Skin of body (tissue), 2 donors: ENCODE data around the gene GMIP. TPM values are rescaled to one million over a fixed set of nuclear protein-coding genes. Genes with fewer than 3 reads are reported as not detected.
"Not testable (repeated sequence)": the region's sequence is repeated elsewhere in the genome, so short reads cannot be mapped to it uniquely, and the experiment has no call there.

Source experiments
- DNase-seq: peaks from one replicate; lab custom pipeline; 2025; lab: John Stamatoyannopoulos, UW
- total RNA-seq: library from RNA; depleted of rRNA; stranded (reverse); fragments of >200 nt; gene quantifications from one replicate; pipeline ENCODE4 v1.2.3, GENCODE V29; 2014

The GMIP gene
- total RNA-seq, 1 donor from 2014 or later = 7.2 TPM

DNA sequence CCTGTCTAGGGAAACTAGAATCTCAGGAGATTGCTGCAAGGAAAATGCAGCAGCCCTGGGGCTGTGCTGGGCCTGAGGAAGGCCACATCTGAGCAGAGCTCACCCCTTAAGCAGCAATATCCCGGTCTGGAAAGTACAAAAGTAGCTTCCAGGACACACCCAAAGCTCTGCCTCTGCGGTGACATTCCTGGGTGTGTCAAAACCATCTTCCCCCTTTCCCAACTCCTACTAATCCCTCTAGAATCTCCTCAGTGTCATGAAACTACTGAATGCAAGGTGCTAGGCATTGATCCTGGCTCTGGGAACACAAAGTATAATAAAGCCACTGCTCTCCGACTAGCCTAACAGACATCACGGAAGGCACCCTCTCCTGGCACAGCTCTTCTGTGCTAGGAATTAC is 30.0 kb downstream of the GMIP start:
- no peak for DNase-seq

DNA sequence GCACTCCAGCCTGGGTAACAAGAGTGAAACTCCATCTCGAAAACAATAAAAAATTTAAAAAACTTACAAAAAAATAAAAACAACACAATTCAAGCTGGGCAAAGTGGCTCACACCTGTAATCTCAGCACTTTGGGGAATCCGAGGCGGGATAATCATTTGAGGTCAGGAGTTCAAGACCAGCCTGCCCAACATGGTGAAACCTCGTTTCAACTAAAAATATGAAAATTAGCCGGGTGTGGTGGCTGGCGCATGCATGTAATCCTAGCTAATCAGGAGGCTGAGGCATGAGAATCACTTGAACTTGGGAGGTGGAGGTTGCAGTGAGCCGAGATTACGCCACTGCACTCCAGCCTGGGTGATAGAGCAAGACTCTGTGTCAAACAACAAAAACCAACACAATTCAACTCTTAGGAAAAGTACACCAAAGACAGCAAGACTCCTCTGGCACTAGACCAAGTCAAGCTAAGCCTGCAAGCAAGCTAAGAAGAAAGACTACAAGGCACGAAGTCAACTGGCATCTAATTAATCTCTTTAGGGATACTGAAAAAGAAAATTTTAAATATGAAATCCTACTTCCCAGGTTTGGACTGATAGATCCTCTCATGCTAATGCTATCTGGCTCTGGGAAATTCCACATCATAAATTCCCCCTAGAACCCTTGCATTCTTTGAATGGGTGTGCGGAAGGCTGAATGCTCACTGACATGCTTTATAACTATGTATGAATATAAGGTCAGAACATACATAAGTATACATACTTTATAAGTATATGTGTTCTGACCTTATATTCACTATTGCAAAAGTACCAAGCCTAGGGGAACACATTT is 32.9 kb downstream of the GMIP start:
- DNase-seq = no peak

DNA sequence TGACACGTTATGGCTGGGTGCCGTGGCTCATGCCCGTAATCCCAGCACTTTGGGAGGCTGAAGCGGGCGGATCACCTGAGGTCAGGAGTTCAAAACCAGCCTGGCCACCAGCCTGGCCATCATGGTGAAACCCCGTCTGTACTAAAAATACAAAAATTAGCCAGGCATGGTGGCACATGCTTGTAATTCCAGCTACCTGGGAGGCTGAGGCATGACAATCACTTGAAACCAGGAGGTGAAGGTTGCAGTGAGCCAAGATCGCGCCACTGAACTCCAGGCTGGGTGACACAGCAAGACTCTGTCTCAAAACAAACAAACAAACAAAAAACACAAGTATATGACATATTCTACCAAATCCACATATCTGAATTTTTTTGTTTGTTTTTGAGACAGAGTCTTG is 36.8 kb downstream of the GMIP start:
- DNase-seq = not testable (repeated sequence)

DNA sequence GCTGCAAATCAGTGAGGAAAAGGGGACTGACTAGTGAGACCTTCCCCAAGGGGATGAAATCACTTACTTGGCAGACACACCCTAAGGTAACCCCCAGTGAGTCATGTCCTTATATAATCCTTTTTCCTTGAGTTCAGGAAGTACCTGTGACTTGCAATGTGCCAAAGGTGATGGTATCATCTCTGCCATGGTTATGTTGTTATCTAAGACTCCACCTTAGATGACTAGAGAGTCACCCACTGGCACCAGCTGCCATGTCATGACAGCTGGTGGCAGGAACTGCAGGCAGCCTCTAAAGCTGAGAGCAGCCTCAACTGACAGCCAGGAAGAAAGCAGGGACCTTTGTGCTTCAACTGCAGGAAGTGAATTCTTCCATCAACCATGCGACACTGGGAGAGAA is 37.4 kb downstream of the GMIP start:
- DNase-seq = no peak

DNA sequence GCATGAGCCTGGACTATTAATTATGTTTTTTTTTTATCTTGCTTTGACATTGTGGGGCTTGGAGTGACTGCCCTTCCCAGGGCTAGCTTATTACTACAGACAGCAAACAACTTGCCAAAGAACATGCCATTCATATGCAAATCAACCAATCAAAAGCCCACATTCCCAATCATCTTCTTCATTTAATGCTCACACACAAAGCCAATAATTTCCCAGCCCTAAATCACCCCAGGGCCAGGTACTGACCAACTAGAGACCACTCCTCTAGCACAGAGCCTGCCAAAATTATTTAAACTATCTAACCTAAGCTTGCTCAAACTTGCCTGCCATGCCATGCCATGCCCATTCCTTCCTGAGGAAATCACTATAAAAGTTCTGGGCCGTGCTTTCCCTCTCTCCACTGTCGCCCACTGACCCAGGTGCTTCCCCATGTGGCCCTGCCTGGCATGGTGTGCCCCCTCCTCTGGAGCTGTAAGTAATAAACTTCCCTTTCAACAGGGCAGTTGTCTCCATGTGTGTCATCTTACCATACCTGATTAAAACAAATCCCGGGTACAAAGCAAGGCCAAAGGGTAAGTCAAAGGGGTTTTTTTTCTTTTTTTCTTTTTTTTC is 40.6 kb downstream of the GMIP start:
- DNase-seq = no peak

DNA sequence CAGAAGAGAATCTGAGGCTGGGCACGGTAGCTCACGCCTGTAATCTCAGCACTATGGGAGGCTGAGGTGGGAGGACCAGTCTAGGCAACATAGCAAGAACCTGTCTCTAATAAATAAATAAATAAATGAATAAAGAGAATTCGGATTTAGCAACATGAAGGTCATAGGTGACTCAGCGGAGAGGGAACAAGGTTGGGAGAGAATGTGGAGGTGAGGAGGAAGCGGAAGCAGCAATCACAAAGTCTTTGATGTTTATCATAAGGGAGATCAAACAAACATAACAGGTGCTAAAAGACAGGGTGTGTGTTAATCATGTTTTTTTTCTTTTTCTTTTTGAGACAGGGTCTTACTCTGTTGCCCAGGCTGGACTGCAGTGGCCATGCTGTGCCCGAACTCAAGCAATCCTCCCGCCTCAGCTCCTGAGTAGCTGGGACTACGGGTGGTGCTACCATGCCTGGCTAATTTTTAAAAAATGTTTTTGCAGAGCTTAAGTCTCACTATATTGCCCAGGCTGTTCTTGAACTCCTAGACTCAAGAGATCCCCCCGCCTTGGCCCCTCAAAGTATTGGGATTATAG is 41.2 kb downstream of the GMIP start:
- no peak for DNase-seq

DNA sequence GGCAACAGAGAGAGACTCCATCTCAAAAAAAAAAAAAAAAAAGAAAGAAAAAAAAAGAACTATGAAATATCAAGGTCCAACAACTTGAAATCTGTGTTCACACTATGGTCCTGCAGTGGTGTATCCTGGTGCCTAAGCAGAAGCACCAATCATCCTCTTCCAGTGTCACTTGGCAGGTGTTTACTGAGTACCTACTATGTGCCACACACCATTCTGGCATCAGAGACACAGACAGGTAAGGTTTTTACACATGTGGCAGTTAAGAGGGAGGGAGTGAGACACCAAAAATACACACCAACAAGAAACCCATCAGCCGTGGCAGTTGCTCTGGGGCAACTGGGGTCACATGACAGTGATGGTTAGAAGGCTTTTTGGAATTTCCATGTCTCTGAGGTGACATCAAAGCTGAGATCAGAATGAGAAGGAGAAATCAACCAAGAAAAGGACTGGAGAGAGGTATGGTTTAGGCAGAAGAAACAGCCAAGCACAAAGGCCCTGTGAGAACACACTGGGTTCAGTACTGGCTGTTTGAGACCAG is 42.6 kb downstream of the GMIP start:
- DNase-seq = no peak

DNA sequence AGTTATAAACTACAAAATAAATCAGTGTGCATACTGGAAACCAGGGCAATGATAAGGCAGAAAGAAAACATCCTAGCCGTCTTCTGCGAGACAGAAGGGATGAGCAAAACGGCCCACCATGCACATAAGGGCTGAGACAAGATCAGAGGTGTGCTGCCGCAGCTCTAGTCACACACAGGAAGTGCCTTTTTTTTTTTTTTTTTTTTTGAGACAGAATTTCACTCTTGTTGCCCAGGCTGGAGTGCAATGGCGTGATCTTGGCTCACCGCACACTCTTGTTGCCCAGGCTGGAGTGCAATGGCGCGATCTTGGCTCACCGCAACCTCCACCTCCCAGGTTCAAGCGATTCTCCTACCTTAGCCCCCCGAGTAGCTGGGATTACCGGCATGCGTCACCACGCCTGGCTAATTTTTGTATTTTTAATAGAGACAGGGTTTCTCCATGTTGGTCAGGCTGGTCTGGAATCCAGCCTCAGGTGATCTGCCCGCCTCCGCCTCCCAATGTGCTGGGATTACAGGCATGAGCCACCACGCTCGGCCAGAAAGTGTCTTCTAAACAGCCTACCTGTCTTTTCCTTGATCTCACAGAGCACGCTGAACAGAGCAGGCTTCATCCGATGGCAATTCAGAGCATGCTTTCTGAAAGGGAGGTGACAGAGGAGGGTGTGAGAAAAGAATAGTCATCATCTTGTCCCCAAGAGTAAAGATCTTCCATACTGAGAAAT is 44.6 kb downstream of the GMIP start:
- DNase-seq = not testable (repeated sequence)

DNA sequence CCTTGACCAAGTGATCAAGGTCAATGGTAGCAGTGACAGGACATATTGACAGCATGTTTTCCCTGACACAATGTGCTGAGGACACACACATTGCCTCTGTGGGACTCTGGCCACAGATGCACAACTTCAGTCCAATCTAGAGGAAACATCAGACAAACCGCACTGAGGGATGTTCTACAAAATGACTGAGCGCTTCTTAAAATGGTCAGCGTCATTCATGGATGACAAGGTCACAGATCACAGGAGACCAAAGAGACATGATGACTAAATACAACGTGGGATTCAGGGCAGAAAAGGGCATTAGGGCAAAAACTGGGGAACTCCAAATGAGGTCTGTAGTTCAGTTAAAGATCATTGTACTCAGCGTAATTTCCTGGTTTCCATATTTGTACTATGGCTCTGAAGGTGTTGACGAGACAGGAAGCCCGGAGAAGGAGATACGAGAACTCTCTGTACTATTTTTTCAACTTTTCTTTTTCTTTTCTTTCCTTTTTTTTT is 45.6 kb downstream of the GMIP start:
- DNase-seq = no peak

DNA sequence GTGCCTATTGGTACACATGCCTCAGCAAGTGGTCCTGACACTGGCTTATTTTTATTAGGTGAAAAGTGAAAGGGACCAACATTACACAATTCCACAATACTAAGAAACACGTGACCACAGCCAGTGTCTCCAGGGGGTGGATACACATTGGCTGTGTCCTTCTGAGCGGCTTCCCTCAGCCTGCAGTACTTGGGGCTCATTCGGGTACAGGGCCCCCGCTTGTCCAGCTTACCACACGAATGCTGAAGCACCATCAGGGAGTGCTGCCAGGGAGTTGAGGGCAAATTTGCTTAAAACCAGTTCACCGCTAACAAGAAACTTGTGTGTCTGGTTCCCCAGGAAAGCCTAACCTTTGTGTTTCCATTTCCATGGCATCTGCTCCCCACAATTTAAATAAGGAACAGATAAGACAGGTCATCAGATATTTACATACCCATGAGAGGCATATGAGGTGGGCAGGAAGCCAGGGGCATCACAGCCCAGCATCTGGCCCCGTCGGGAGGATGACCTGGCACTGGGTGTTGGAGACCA is 48.2 kb downstream of the GMIP start:
- no peak for DNase-seq

DNA sequence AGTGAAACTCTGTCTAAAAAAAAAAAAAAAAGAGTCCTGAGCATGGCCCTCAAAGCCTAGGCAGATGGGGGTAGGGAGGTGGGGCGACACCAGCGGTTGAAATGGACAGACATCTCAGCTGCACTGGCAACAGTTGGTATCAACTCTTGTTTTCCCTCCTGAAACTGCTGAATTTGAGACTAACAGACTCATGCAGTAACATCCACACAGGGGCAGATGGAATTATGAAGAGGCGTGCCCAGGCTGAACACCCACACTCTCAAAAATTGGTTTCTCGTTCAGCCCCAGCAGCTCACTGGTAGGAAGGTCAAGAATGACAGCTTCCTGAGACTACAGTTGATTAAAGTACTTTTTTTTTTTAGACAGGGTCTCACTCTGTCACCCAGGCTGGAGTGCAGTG is 49.1 kb downstream of the GMIP start:
- no peak for DNase-seq

DNA sequence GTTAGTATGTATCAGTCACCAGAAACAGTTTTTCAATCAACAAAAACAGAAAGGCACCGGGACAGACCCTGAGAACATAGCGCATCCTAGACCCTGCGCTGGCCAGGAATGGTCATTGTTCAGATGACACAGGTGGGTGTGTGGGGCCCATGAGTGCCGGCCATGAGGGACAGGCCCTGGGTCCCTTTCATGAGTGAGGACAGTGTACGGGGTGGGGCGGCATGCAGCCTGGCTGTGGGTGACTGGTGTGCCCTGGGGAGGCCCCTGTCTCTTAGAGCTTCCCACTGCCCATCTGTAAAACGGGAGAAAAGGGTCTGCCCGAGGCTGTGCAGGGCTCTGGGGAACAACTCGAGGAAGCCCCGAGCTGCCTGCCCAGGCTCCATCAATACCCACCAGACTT is 50.8 kb downstream of the GMIP start:
- DNase-seq = no peak

DNA sequence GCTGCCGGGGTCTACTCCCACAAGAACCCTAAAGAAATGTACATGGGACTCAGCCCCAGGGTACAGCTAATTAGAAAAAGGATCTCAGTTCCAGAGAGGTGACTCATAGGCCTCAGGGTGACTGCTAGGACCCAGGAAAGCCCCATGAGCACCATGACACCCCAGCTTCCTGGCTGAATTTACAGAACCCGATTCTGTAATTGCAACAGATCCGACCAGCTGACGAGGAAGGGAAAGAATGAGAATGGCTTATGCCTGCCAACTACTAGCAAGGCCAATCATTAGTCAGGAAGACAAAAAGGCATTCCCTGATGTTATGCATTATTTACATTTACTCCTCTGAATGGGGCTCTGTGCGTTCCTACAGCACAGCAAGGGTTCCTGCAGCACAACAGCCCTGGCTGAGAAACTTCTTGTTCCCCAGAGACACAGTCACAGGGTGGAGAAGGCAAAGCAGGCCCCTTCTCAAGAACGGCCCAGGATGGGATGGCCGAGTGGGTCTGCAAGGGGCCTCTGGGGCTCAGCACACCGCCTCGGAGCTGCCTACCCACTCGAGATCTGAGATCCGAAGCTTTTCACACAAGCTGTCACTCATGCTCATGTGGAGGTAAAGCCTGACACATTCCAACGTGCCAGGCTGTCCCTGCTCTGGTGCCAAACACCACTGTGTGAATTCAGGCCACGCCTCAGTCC is 52.2 kb downstream of the GMIP start:
- DNase-seq = peak; percentile 96

DNA sequence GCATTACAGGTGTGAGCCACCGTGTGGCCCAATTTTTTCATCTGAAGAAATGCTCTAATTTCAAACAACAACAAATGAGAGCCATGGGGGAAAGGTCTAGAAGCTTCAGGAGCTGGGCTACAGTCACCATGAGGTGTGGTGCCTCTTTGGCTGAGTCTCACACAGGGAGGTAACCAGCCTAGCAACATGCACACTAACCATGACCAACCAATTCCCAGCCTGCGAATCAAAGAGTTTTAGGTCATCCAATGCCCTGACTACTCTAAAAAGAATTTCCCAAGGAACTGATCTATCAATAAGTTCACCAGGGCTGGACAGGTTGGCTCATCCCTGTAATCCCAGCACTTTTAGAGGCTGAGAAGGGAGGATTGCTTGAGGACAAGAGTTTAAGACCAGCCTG is 54.9 kb downstream of the GMIP start:
- DNase-seq = no peak

DNA sequence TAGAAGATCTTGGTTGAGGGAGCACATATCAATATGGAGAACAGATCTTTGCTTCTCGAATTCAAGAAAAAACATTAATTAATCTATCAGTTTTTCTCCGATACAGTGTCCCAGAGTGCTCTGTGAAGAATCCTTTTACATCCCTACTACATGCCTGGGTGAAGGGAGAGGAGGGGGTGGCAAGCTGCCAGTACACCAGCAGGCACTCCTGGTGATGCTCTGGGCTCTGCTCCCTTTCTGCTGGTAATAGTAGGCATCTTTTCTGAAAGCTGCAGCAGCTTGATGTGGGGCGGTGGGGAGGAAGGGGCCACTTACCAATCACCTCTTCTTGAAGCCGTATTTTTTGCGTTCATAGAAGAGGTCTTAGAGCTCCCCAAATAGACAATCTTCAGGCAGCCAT is 55.7 kb downstream of the GMIP start:
- no peak for DNase-seq

DNA sequence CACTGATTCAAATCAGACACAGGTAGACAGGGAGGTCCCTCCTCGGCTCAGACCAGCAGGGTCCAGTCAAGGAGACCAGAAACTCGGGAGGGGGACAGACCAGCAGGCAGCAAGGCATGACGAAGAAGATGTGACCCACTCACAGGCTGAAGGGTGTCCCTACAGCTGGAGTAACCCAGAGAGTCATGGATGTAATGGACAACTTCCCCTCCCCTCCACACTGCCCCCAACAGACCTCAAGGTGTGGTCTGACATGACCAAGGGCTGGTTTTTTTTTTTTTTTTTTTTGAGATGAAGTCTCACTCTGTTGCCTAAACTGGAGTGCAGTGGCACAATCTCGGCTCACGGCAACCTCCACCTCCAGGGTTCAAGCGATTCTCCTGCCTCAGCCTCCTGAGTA is 59.1 kb downstream of the GMIP start:
- DNase-seq = no peak

DNA sequence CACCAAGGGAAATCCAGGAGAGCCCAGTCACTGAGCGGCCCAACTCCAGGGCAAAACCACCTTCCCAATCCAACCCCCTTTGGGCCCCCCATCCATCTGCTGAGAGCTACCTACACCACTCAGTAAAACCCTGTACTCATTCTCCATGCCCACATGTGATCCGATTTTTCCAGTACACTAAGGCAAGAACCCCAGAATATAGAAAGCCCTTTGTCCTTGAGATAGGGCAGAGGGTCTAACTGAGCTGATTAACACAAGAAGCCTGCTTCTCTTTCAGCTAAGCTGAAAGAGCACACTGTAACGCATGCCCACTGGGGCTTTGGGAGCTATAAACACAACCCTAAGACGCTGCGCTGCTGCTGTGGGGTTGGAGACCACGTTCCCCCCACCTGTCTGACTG is 61.0 kb downstream of the GMIP start:
- no peak for DNase-seq

DNA sequence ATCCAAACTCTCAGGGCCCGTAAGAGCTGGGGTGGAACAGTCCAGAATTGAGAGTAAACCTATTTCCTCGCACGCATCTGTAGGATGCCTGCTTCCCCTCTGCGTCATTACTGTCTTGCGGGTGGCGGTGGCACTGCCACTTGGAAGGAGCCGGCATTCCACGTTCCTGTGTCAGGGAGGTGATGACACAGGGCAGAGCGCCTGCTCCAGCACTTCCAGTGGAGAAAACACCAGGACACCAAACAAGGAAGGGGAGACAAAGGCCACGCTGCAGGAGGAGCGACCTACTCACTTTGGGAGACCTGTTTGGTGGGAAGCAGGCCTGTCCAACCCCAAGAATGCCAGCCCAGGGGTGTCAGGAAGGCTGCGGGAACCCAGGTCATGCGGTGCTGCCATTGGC is 62.1 kb downstream of the GMIP start:
- DNase-seq = no peak

DNA sequence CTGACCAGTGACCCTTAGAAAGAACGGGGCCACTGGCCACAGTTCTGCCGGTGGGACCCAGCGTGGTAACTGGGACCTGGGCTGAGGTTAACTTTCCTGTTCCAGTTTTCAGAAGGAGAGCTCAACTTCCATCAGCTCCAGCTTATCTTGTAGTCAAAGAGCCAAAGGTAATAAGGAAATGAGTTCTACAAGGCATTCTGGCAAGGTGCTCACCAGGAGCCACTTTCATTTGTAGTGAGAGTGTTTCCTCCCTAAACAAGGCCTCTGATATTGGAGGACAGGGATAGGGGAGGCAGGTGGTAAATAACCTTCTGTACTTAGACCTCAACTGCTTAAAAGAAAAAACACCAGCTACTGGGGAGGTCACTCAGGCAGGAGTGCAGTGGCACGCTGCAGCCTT is 63.0 kb downstream of the GMIP start:
- no peak for DNase-seq

DNA sequence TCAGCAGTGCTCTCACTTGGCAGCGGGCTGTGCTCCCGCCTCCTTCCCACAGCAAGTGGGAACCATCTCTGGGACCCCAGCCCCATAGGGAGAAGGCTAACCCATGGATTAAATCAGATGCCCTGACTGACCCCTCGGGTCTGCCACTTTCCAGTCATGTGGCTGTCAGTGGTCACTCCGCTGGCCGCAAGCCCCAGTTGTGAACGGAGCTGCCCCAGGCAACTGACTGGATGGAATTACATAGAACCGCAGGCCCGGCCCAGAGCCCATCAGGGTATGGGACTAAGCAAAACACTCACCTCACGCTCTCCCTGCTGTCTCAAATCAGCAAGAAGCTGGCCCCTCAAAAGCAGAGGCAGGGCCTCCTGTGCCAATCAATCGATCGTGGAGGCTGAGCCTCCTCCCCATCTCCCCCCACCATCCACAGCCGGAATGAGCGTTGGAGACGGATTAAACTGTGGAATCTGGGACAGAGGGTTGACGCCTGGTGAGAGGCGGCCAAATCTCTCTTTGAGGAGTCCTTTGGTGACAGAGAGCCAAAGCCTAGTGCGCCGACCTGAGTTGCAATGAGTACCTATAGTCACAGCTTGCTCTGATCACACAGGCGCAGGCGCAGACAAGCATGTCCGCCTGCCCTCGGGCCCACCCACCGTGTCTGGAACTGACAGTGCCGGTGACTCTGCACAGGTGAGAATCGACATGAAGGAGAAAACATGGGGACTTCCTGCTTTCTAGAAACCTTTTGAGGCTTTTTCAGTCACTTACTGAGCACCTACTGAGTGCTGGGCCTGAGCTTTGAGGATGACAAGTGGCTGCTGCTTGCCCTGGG is 63.7 kb downstream of the GMIP start:
- DNase-seq = no peak
